Stimulated activated CD8-positive, alpha-beta memory T cell treated with anti-CD3 and anti-CD28 coated beads, Interleukin-15, amount 100 ng/mL, for 1 hour (primary cell): ENCODE measurements around the gene HDGFL1.

Source experiments
- DNase-seq: peaks from one replicate; pipeline ENCODE4 v3.0.0-alpha.2; 2020; ENCODE audit warnings: low read depth

Gene HDGFL1

GRCh38 chr6:22569281-22570184, at the start of gene HDGFL1:
HDGFL1 (plus strand) TSS chr6:22569566; CDS start chr6:22569576, 10 bp downstream.
- DNase-seq, result no peak

- DNase-seq, result no peak
Measured at GRCh38 chr6:22521035-22521434, 48.3 kb upstream of the HDGFL1 start.

GRCh38 chr6:22526736-22527135, 42.6 kb upstream of the HDGFL1 start:
- DNase-seq, result no peak

GRCh38 chr6:22529866-22530265, 39.5 kb upstream of the HDGFL1 start:
- DNase-seq, result no peak

- no peak for DNase-seq
Measured at GRCh38 chr6:22530506-22530905, 38.9 kb upstream of the HDGFL1 start.

GRCh38 chr6:22536122-22536521, 33.2 kb upstream of the HDGFL1 start:
- no peak for DNase-seq

DNA sequence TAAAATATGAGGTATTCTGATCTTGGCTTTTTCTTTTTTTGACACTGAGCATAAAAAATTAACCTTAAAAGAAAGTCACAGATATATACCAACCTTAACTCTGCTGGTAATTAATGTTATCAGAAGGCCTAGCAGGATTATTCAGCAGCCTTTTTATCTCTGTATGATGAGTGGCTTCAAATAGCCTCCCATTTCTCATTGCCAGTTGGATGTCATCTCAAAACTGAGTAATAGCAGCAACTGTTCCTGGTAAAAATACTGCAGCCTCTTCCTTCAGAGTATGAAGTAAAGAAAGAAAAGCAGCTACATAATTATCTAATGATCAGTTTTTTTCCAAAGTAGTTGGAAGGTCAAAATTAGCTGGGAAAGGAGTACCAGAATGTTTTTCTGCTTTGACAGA, 24.9 kb upstream of the HDGFL1 start:
- no peak for DNase-seq

- no peak for DNase-seq
Measured at GRCh38 chr6:22545051-22545450, 24.3 kb upstream of the HDGFL1 start.

- DNase-seq, result no peak
Measured at GRCh38 chr6:22546236-22546635, 23.1 kb upstream of the HDGFL1 start.

DNA sequence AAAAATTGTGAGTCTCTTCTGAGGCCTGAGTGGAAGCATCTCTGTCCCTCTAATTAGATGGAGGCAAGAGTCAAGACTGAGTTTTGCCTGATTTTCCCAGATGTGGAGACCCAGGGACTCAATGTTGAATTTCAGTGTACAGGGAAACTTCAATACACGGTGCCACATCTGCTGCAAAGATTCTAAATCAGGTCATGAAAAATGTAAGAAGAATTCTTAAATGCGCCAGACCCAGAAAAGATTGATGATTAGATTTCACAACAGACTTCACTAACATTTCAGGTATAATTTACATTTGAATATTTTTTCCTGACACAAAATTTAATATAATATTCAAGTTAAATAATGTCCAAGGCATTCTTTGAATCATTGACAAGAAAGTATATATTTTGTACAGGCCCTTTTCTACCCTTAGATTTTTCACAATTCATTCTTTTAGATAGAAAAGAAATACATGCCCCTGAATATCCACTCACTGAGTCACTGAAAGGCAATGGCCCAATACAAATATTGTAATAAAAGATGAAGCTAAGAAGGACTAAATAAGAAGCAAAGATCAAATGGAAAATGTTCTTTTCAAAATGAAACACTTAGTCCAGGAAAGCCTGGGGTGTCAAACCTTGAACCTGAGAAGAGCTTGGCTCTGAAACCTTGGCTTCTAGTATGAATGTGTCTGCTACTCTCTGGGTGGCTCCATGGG, 18.2 kb upstream of the HDGFL1 start:
- no peak for DNase-seq

DNA sequence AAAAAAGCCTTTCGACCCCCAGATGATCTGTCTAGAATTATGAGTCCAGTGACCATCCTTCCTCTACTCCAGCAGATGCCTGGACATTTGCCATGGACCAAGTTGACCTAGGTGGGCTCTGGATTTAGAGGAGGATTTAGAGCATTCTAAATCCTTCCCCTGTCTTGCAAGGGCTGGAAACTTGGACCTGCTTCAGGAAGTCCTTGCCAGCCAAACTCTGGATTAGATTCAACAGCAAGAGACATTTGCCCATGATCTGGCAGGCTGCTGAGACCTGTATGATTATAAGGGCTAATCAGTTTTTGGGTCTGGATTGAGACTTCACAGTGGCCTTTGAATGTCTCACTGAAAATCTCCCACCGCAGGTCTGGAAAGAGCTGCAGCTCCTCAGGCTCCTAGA, 13.1 kb upstream of the HDGFL1 start:
- no peak for DNase-seq

DNA sequence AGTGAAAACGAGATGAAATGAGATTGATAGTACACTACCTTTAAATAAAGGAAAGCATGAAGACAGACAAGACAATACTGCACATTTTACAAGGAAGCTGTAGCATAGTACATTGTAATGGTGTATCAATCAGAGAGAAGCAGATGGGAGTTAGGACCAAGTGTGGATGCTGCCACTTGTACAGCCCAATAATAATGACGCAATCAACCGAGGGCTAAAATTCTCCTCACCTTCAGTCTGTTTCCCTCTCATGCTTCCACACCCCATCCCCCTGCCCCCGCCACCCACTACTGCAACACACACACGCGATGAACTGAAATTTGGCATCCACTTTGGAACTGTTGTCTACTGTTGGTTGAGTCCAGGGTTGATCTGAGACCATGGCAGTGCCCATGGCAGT, 12.4 kb upstream of the HDGFL1 start:
- DNase-seq, result no peak

DNA sequence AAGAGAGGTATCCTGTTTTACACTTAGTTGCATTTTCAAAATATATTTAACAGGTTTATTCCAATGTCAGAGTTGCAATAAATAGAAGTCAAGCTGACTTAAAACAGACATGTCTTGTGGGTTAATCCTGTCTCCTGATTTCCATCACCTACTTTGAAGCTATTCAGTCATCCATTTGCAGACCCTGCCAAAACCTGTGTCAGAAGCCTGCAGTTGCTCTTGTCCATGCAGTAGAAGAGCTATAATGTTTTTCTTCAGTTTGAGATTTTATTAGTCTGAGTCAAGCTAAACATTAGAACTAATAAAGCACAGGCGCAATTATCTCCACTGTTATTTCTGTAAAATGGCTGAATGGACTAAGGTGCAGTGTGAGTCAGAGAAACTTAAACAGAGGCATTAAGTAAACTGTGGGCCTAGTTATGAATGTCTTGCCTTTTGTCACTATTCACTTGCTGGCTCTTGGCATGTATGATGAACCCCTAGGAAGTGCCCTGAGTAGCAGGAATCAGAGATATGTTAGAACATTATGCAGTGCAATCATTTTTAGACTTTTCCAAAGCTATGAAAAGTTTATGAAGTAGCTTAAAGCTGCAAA, 11.0 kb upstream of the HDGFL1 start:
- DNase-seq, result no peak

DNA sequence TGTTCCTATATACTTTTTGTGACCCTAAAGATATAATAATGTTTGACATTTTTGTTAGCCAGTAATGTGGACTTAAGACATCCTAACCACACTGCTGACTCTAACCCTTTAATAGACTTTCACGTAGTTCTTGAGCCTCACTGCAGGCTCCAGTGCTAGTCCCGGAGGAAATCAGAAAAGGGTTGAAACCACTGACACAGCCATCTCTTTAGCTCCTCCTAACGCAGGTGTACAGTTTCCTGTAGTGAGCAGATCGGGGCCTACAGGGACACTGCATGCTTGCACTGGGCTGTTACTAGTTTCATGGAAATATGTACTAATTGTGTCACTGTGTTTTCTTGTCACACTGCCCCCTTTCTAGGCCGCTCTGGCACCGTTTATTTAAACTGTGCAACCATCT, 512 bp upstream of the HDGFL1 start:
- no peak for DNase-seq

DNA sequence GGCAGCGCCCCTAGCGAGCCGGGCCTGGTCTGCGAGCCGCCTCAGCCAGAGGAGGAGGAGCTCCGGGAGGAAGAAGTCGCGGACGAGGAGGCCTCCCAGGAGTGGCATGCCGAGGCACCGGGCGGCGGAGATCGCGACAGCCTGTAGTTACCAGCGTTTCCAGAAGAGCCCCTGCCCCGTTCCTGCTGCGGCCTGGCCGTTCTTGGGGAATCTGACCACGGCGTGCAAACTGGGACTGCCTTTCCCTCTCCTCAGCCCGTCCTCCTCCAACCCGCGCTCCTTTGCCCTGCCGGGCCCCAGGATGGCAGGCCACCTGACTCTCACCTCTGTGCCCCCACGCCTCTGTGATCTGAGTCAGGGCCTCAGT, 802 bp downstream of the HDGFL1 start:
- DNase-seq, result no peak

- no peak for DNase-seq
Measured at GRCh38 chr6:22575190-22575589, 5.8 kb downstream of the HDGFL1 start.

DNA sequence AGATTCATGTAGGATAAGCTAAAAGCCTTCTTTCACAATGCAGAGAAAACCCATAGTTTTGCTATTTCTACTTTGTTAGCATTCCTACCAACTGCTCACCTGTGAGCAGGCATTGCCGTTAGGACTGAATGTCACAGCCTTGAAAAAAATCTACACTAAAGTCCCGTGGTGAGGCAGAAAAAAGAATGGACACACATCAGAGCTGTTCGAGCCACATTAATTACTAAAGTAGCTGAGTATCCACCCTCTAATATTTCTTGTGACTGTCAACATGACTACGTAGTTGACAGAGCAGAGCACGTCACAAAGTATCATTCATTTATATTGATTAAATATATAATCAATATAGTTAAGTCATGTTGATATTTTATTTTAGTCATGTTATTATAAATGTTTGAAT, 10.1 kb downstream of the HDGFL1 start:
- no peak for DNase-seq

DNA sequence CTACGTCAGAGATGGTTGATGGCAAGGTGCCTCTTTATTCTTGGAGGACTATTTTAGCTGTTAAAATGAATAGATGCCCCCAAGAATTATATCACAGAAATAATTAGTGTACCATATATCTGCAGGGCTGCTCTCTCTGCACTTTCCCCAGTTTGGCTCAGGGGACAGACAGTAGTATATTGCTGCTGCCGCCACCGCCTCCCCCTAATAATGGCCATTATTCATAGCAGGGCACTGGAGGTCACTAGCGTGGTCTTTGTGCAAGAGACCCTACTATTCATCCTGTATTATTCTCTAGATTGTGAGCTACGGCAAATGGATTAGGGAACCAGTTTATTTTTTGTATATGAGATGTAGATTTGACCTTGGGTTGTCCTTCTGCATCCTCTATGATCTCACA, 11.0 kb downstream of the HDGFL1 start:
- DNase-seq, result no peak

DNA sequence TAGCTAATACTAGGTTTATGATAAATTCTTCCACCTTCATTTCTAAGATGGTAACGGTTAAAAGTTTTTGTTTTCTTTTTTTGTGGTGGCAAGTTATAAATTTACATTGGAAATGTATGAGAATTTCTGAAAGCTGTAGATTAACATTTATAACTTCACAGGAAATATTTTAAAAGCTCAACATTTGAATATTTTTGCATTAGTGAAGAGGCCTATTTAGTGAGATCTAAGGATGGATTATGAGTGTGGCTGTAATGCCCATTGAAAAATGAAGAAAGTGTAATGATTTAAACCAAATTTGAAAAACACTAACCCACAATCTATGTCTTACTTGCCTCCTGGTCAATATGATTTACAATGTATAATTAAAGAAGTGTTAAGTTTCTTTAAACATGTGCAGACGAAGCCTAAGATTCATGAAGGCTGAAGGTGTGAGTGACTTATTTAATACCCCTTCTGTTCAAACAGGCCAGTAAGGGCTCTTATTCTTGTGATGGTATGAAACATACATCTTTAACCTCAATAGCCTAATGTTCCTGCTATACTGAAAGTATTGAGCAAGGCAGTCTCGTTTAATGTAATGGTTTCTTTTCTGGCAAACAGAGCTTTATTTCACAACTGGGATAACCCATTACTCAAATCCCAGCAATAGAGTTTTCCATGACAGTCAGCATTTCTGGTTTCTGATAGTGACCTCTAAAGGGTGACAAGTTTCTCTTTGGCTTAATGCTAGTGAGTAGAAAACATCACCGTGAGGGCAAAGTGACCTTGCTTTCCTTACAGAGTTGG, 13.2 kb downstream of the HDGFL1 start:
- DNase-seq, result no peak

GRCh38 chr6:22583230-22583629, 13.9 kb downstream of the HDGFL1 start:
- no peak for DNase-seq

GRCh38 chr6:22583927-22584326, 14.6 kb downstream of the HDGFL1 start:
- no peak for DNase-seq

GRCh38 chr6:22589118-22589517, 19.8 kb downstream of the HDGFL1 start:
- no peak for DNase-seq
